Right atrium auricular region (tissue), 2 donors: Measurements from ENCODE around the gene DQX1. TPM values are rescaled to one million over a fixed set of nuclear protein-coding genes. Genes with fewer than 3 reads are reported as not detected.
A peak's percentile ranks its signal among the peaks of the same experiment; 100 is the strongest.

Experiments
- DNase-seq: peaks from one replicate; pipeline ENCODE4 v3.0.0-alpha.2; 2019; ENCODE audit warnings: low spot score
- H3K27ac ChIP-seq, 2 donors: fragments of 200-600 bp; sonication (generic); 1 replicate in 1 of 2; 2 replicates in 1 of 2; pipeline ENCODE4 v1.5.1; 2016 to 2019
- H3K27me3 ChIP-seq, 2 donors: fragments of 200-600 bp; sonication (generic); one replicate each; pipeline versions ENCODE4 v1.5.1 to v1.6.0; 2017 to 2019
- H3K36me3 ChIP-seq: fragments of 200-600 bp; sonication (generic); one replicate; pipeline ENCODE4 v1.5.1; 2016
- H3K4me1 ChIP-seq, 2 donors: fragments of 200-600 bp; sonication (generic); one replicate each; pipeline versions ENCODE4 v1.5.1 to v1.6.0; 2017 to 2019
- H3K4me3 ChIP-seq, 2 donors: fragments of 200-600 bp; sonication (generic); 1 replicate in 1 of 2; 2 replicates in 1 of 2; pipeline ENCODE4 v1.5.1; 2017 to 2019; ENCODE audit warnings: mild to moderate bottlenecking in 1 of 2, moderate library complexity in 1 of 2
- H3K9me3 ChIP-seq, 2 donors: fragments of 200-600 bp; sonication (generic); one replicate each; pipeline ENCODE4 v1.5.1; 2019
- total RNA-seq, 2 donors: library from RNA; depleted of rRNA; stranded (reverse); fragments of >200 nt; gene quantifications; one replicate each; pipeline ENCODE4 v1.1.0, GENCODE V29; 2016
- TF ChIP-seq, protein P1 (sequence below), 2 donors: fragments of 200-600 bp; sonication (generic); IDR thresholded peaks; one replicate each; pipeline ENCODE4 v1.5.1; 2019; ENCODE audit warnings: antibody characterized with exemption in 2 of 2

The DQX1 gene
- total RNA-seq, 2 donors from 2014 or later = not detected

DNA sequence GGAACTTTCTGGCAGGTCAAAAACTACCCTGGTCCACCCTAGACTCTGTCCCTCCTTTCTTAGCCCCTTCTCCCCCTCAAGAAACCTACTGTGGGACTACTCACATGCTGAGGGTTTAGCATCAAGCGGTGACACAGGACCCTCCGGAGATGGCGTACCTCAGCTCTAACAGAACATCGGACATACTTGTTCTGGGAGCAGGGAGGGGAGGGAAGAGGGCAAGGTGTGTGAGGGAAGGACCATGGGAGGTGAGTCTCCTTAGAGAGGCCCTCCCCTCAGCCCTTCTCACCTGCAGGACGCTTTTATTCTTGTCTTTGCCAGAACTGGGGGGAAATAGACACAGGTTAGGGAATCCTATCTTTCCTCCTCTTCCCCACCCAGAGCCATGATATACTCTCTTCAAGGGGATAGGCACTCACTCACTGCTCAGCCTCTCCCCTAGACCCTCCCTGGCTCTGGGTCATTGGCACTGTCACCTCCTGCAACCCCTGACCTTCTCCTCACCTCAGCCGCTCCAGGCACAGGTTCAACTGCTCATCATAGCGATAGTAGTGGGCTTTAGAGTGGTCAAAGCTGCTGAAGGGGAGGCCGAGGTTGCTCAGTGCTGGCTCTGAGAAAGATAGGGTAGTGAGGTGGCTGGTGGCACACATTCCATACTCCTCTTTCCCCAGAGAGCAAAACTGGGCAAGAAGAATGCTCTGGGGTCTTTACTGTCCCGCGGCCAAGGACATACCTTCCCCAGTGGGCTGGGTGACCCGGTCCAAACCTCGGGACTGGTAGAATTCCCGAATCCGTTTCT lies 20.4 kb downstream of the DQX1 start:
- Histone ChIP-seq H3K9me3 (no peaks in the 10 kb centered on the region), H3K36me3 (peaks cover 14% of the 10 kb centered on the region), H3K4me3 (no peak overlapping the region), H3K27ac (no peak overlapping the region), H3K27me3 (no peaks in the 10 kb centered on the region), H3K4me1 (peaks cover 0 to 62% of the 10 kb centered on the region in 2 donors)
- TF ChIP-seq, protein P1, sequence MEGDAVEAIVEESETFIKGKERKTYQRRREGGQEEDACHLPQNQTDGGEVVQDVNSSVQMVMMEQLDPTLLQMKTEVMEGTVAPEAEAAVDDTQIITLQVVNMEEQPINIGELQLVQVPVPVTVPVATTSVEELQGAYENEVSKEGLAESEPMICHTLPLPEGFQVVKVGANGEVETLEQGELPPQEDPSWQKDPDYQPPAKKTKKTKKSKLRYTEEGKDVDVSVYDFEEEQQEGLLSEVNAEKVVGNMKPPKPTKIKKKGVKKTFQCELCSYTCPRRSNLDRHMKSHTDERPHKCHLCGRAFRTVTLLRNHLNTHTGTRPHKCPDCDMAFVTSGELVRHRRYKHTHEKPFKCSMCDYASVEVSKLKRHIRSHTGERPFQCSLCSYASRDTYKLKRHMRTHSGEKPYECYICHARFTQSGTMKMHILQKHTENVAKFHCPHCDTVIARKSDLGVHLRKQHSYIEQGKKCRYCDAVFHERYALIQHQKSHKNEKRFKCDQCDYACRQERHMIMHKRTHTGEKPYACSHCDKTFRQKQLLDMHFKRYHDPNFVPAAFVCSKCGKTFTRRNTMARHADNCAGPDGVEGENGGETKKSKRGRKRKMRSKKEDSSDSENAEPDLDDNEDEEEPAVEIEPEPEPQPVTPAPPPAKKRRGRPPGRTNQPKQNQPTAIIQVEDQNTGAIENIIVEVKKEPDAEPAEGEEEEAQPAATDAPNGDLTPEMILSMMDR (IDR thresholded peaks at IDR 0.05) = no peak
- no peak for DNase-seq

DNA sequence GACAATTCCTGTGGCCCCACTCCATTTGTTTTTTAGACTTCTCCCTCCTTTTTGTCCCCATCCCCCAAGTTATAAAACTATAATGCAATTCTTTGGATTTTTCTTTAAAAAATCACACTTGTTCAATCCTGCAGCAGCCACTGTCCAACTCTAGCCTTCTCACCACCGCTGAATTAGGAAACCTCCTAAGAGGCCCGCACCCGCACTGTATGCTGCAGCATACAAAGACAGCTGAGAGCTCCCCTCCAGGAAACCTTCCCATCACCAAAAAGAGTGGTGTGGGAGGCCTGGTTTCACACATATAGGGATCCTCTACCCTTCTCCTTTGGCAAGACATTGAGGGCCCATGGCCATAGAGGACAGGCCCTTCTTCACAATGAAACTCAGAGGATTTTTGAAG lies 21.4 kb downstream of the DQX1 start:
- H3K4me1 ChIP-seq = peaks cover 0 to 67% of the 10 kb centered on the region in 2 donors
- TF ChIP-seq, protein P1 (IDR thresholded peaks at IDR 0.05) = no peak

DNA sequence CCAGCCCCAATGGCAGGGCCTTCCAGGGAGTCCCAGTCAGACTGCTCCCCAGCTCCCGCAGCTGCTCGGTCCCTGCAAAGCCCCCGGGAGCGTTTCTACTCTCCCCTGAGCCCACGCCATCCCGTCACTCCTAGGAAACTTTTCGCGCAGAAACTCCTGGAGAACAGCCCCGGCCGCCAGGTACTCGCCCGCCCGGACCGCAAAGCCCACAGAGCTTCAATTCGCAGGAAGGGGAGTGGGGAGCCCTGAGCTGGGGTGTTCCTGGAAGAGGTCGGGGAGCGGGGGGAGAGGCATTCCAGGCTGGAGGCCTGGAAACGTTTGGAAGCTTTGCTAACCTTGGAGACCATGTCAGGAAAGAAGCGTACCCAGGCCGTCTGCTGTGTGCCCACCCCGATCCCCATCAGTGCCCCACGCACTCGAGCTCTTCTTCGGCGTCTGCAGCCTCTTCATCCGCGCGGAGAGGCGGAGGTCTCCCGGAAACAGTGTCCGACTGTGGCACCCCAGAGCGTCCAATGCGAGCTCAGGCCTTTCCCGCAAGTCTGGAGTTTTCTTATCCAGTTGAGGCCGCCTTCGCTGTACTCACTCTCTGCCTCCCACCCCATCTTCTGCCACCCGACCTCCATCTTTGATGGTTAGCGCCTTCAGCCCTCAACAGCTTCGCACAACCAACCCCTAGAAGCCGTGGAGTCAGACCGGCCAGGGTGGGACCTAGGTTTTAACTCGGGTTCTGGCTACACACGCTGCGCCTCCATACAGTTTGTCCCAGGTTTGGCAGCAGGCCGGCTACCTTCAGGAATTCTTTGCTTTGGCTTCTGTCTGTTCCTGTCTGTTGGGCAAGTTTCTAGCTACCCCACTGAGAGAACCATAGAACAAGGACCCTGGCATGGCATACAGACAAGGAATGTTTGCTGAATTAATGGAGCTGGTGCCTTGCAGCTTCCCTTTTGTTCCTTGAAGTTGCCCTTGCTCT lies 22.2 kb downstream of the DQX1 start:
- Histone ChIP-seq H3K4me3 (peak overlapping the region; percentile 44 to 62), H3K9me3 (no peaks in the 10 kb centered on the region), H3K27me3 (peaks cover 8 to 9% of the 10 kb centered on the region in 2 donors), H3K36me3 (peaks cover 14% of the 10 kb centered on the region), H3K4me1 (peaks cover 0 to 75% of the 10 kb centered on the region in 2 donors), H3K27ac (peak overlapping the region; percentile 77 to 84)
- TF ChIP-seq, protein P1 (IDR thresholded peaks at IDR 0.05) = no peak
- no peak for DNase-seq

More for the DNA sequence above, 21.4 kb downstream of the DQX1 start:
- no peak for DNase-seq
- H3K27me3 ChIP-seq = peaks cover 2 to 3% of the 10 kb centered on the region in 2 donors
- no peak overlapping the region for H3K4me3 ChIP-seq
- H3K27ac ChIP-seq = peak overlapping the region in 1 of 2 donors; percentile 84
- no peaks in the 10 kb centered on the region for H3K9me3 ChIP-seq
- H3K36me3 ChIP-seq = peaks cover 14% of the 10 kb centered on the region

DNA sequence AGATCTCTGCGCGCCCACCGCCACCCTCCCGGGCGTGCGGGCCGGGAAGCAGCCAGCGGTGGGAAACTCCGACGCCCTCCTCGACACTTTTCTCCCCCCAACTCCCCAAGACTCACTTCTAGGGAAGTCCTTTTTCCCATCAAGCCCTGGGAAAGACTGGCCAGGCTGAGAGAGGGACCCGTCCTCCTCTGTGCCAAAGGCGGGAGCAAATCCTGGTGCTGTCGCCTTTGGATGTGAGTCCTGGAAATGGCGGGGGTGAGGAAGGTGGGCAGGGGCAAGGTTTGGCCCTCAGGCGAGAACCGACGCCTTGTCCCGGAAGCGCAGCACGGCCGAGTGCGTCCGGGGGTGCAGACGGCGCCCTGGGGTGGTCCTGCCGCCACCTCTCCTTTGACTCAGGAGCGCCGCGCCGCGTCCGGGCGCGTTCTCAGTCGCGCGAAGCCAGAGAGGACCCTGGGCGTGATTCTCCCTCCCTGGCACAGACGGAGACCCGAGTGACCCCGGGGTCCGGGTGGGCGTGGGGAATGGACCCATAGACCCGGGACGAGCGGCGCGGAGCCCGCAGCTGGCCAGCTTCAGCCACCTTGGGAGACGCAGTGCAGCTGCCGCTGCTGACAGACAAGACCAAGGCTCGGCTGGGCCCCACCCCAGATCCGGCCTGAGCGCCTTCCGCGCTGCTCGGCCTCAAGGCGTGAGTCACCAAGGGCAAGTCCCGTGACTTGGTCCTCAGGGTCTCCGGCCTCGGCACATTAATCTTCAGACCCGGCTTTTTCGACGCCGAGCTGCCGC lies 23.1 kb downstream of the DQX1 start:
- Histone ChIP-seq H3K4me1 (peaks cover 0 to 78% of the 10 kb centered on the region in 2 donors), H3K36me3 (peaks cover 14% of the 10 kb centered on the region), H3K27me3 (peaks cover 14 to 17% of the 10 kb centered on the region in 2 donors), H3K27ac (peak overlapping the region; percentile 77 to 84), H3K4me3 (peak overlapping the region; percentile 44 to 62), H3K9me3 (no peaks in the 10 kb centered on the region)
- DNase-seq = peak; percentile 96
- TF ChIP-seq, protein P1 (IDR thresholded peaks at IDR 0.05) = peak in 1 of 2 donors; percentile 52

DNA sequence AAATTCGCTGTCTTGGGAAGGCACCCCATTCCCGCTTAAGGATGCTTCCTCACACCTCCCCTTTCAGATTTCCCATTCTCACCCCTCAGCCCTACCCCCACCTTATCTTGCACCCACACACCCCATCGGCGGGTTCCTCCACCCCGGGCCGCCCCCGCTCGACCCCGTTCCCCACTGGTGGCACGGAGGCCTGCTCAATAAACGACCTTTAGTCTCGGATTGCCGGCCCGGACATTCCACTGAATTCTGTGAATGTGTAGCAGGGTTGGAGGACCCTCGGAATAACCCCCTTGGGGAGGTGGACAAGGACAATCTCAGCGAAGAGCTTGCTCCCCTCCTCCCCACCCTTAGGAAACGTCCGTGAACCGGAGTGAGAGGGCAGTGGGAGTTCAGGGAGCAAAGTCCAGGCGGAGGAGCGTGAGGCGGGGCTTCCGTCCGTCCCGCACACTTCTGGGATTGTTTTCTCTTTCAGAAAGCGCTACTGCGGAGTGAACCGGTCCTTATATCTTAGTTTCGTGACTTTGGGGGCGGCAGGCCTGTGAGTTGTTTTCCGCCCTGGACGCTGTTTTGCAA lies 23.8 kb downstream of the DQX1 start:
- H3K27me3 ChIP-seq = peaks cover 18 to 21% of the 10 kb centered on the region in 2 donors
- H3K9me3 ChIP-seq = no peaks in the 10 kb centered on the region
- peak overlapping the region in 1 of 2 donors; percentile 84 for H3K27ac ChIP-seq
- peak overlapping the region; percentile 44 to 62 for H3K4me3 ChIP-seq
- peaks cover 0 to 82% of the 10 kb centered on the region in 2 donors for H3K4me1 ChIP-seq
- H3K36me3 ChIP-seq = peaks cover 14% of the 10 kb centered on the region
- TF ChIP-seq, protein P1 (IDR thresholded peaks at IDR 0.05) = no peak
- no peak for DNase-seq
